Hippocampal formation (tissue), 2 donors: ENCODE measurements around the gene ADAMTS8.
A peak's percentile ranks its signal among the peaks of the same experiment; 100 is the strongest.

Experiments
- DNase-seq, 2 donors: peaks; one replicate each; lab custom pipeline; 2025; lab: John Stamatoyannopoulos, UW

ADAMTS8 gene

DNA sequence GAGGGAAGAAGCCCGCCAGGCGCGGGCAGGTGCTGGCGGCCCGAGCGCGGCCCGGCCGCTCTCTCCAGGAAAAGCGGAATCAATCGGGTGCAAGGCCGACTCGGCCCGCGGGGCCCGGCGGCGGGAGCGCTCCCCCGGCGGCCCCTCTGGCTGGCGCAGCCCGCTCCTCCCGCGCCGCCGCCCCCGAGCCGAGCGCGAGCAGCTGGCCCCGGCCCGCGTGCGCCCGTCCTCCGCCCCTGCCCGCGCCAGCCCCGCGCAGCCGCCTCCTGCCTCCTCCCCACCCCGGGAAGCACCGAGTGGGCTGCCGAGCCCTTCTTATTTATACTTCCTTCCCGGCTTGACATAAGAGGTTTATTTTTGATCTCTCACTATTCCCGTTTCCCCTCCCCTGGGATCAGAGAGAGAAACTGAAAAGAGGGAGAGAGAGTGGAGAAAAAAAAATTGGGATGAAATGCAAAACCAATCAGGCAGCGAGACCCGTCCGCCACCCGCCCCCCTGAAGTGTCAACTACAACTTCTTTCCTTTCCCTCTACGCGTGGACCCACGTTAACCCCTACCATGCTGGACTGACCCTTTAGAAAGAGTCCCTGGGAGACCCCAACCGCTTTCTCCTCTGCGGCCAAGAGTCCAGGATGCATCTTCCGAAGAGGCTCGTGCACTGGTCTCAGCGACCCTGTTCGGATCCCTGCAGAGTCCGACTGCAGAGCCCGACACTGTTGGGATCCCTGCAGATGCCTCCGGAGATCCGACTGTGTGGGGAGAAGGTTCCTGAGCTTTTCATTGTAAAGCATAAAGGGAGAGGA lies at the start of gene ADAMTS8:
TSS of gene ADAMTS8 (minus strand) at position 294 of the 804 bp plus-strand sequence. CDS start 323 bp downstream, outside the sequence.
- DNase-seq: peak in 1 of 2 donors; percentile 22

- no peak for DNase-seq
These were observed 49.3 kb upstream of the ADAMTS8 start for GRCh38 chr11:130477586-130478203.

DNA sequence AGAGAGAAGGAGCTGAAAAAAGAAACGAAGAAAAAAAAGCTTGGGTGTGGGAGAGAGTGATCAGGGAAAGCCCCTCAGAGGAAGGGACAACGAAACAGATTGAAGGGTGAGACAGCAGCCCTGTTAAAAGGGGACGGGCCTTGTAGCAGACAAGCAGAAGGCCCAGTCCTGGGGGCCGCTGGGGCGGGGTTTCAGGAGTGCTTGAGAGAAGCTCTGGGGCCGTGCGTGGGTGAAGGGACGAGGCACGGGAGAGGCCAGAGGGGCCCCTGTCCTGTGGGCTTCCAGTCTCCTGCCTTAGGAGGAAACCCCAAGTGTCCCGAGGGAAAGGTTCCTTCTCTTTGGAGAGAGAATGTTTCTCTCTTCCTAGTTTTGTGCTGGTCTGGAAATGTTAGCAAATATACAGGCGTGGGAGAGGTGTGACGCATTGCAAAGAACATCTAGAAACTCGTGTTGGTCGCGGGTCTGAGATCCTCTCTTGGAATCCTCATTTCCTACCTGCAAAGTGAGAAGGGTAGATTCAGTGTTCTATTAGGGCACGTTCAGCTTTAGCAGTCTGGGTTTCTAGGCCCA lies 48.6 kb upstream of the ADAMTS8 start:
- DNase-seq: no peak

DNA sequence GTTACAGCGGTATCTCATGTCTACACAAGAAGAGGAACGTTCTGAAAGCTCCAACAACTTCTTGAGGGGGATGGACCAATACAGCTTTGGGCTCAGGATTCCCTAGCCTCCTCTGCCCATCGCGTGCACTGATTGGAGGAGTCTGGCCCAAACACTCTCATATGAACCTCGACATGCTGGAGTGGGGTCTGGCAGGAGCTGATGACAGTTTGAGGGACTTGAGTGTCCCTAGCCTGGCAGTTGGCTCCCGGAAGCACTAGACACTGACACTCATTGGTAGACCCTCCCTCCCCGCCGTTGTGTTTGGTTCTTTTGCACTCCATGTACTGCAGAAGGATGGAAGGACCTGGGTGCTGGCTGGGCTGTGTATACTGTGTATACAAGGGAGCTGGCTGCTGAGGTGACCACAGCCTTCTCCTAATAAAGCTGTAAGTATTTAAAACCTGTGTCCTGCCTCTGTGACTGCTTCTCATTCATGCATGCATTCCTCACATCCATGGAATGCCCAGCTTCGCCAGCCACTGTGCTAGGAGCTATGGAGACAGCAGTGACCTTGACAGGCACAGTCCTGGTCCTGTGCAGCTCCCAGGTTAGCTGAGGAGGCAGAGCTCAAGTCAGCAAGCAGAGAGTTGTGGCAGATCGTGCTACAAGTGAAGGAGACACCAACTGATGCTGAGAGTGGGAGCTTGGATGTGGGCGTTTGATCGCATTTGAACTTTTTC lies 48.0 kb upstream of the ADAMTS8 start:
- no peak for DNase-seq

DNA sequence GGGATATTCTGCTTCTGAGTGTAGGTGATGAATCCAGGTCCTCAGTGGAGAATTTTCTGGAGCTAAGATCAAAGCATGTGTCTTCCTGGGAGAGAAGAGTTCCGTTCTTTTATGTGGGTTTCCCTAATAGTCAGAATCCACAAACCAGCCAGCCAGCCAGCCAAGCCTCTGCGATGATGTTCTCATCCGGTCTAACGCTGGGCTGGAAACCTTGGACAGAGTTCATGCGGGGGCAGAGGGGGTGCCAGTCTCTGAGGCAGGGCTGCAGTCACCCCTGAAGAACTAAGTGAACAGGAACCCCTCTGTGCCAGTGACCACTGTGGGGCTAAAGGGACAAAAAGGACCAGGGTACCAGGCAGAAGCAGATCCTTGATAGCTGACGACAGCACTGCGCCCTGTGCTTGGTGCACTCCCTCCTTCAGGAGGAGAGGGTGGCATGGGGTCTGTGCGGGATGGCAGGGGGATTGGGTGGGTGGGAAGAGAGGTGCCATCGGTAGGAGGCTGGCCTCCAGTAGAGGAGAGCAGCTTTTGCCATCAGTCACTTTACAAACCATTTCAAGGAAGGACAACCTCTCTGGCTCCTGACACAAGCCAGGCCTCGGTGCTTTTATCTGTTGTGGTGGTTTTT lies 47.1 kb upstream of the ADAMTS8 start:
- no peak for DNase-seq

DNA sequence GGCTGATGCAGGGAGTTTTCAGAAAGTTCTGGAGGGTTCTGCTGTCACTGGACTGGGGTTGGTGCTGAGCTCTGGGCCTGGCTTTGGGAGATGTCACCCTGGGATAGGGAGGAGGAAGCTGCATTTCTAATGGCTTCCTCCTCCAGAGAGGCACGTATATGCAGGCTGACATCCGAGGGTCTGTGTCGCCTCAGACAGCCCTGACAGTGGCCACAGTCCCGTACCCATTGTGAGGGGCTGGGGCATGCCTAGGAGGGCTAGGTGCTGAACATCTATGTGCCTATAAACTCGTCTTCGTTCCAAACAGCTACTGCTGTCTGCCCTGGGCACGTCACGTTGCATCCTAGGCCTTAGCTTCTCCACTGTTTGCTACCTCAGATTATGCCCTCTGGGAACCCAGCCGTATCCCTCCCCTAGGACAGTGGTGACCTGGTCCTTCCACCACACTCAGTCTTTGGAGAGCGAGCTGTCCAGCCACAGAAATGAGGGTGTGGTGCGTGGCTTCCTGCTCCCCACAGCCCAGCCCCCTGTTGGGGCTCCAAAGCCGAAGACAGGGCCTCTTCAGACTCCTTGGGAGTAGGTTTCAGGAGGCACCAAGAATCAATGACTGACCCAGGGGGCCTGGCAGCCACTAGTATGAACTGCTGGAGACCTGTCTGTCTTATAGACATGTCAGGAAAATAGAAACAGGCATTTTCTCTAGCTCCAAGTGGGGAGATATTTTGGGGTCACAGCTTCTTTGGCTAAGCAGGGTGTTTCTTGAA lies 46.4 kb upstream of the ADAMTS8 start:
- DNase-seq: no peak

GRCh38 chr11:130473795-130474377 lies 45.5 kb upstream of the ADAMTS8 start:
- DNase-seq: no peak

- no peak for DNase-seq
These were observed 44.8 kb upstream of the ADAMTS8 start for GRCh38 chr11:130473056-130473794.

- no peak for DNase-seq
These were observed 44.1 kb upstream of the ADAMTS8 start for GRCh38 chr11:130472434-130472961.

DNA sequence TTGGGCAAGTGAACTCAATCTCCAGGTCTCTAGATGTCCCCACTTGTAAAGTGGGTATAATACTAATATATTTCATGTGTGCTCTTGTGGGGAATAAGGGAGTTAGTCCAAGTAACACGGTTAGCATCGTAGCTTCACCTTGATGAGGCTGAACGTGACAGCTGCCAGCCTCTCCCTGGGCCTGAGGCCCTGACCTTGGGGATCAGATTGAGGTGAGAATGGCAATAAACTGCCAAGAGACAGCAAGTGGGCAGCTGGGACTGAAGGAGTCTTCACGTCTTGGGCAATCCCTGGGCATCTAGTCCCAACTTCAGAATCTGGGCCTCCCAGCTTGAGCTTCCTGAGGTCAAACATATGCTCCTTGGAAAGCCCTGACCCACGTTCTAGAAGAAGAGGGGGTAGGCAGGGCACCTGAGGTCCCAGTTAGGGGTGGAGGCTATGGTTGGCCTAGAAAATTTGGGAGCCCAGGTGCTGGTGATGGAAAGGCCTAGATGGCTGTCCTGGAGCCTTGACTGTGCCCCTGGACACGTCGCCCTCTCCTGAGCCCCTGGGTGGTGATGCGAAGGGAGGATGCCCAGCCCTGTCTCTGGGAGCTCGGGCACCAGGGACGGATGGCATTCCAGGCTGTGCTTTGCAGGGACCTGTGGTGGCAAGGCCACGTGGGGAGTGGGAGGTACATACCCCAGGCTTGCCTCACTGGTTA lies 43.5 kb upstream of the ADAMTS8 start:
- no peak for DNase-seq

DNA sequence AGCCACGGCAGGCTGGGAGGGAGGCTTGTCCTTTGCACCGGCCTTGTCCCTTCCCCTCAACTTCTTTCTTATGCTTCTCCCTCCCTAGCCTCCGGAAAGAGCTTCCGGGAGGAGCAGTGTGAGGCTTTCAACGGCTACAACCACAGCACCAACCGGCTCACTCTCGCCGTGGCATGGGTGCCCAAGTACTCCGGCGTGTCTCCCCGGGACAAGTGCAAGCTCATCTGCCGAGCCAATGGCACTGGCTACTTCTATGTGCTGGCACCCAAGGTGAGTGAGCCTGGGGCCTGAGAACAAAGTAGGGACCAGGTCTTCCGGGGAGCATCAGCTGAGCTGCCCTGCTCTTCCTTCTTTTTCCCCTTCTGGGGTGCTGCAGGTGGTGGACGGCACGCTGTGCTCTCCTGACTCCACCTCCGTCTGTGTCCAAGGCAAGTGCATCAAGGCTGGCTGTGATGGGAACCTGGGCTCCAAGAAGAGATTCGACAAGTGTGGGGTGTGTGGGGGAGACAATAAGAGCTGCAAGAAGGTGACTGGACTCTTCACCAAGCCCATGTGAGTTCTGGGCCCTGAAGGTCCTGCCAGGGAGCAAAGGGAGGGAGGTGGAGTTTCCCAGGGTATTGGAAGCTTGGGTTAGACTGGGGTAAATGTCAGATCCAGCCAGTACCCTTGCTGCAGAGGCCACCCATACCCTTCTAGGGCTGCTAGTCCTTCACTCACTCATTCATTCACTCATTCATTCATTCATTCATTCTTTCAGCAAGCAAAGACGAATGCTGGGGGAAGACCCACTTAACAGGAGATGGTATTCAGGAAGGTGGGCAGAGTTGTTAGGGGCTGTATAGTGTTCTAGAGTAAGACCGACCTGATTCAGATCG lies 42.7 kb upstream of the ADAMTS8 start:
- DNase-seq: no peak

- DNase-seq: no peak
These were observed 40.8 kb upstream of the ADAMTS8 start for GRCh38 chr11:130469181-130469580.

GRCh38 chr11:130467116-130467900 lies 38.9 kb upstream of the ADAMTS8 start:
- DNase-seq: no peak

DNA sequence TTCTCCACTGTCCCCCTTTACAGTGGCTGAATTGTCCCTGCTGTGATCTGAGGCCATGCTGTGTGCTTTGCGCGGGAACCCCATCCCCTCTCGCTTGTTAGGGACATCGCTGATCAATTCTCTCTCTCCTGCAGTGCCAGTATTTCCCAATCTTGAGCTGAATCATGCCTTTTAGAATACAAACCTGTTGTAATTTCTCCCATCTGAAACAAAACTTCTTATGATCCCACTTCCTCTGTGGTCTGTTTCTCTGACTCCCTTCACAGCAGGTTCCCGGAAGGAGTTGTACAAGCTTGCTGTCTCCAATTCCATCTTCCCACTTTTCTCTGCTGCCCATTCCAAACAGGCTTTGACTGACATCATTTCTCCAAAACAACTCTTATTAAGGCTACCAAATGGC lies 36.9 kb upstream of the ADAMTS8 start:
- no peak for DNase-seq

GRCh38 chr11:130464291-130464812 lies 35.9 kb upstream of the ADAMTS8 start:
- DNase-seq: no peak

DNA sequence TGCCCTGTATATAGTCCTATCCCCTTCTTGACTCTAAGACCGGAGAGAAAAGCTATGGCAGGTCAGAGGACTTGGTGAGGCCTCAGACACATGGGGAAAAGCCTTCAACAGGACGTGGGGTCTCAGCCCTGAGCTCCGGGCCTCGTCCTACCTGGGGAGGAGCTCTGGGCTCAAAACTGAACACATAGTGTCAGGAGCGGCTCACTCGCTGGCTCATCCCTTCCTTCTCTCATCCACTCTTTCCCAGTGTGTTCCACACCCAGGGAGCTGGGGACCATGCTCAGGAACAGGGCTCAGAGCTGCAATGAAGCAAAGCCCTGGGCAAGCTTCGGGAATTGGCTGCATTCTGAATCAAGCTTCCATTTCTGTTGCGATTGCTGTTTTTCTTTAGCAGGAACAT lies 34.5 kb upstream of the ADAMTS8 start:
- no peak for DNase-seq
